Breast epithelium (tissue), 4 donors: Measurements from ENCODE around the gene ST14. TPM values are rescaled to one million over a fixed set of nuclear protein-coding genes. Genes with fewer than 3 reads are reported as not detected.
"Not testable (repeated sequence)": the region's sequence is repeated elsewhere in the genome, so short reads cannot be mapped to it uniquely, and the experiment has no call there.

Source experiments
- DNase-seq, 2 donors: peaks; one replicate each; pipeline ENCODE4 v3.0.0-alpha.2; 2019; ENCODE audit warnings: low spot score in 2 of 2
- H3K27ac ChIP-seq, 2 donors: fragments of 200-600 bp; sonication (generic) in 1 of 2; one replicate each; pipeline ENCODE4 v1.5.1; 2016 to 2019; ENCODE audit warnings: mild to moderate bottlenecking in 1 of 2
- H3K27me3 ChIP-seq, 2 donors: fragments of 200-600 bp; sonication (generic) in 1 of 2; one replicate each; pipeline versions ENCODE4 v1.5.1 to v1.6.0; 2017 to 2019; ENCODE audit warnings: control low read depth in 1 of 2, mild to moderate bottlenecking in 1 of 2
- H3K36me3 ChIP-seq: fragments of 200-600 bp; one replicate; pipeline ENCODE4 v1.5.1; 2019
- H3K4me1 ChIP-seq, 2 donors: fragments of 200-600 bp; sonication (generic); one replicate each; pipeline ENCODE4 v1.5.1; 2016 to 2019; ENCODE audit warnings: control low read depth in 1 of 2
- H3K4me3 ChIP-seq, 3 donors: fragments of 200-600 bp; sonication (generic); 1 replicate in 2 of 3; 2 replicates in 1 of 3; pipeline ENCODE4 v1.5.1; 2016 to 2019; ENCODE audit warnings: mild to moderate bottlenecking in 3 of 3, moderate library complexity in 2 of 3
- H3K9me3 ChIP-seq, 2 donors: fragments of 200-600 bp; sonication (generic) in 1 of 2; one replicate each; pipeline ENCODE4 v1.5.1; 2016 to 2019; ENCODE audit warnings: control low read depth in 1 of 2
- POLR2A ChIP-seq: fragments of 450-650 bp; IDR thresholded peaks from one replicate; pipeline ENCODE4 v1.6.1; 2016; ENCODE audit warnings: antibody characterized with exemption, mild to moderate bottlenecking, moderate library complexity
- POLR2AphosphoS5 ChIP-seq, 3 donors: sonication (generic); formaldehyde crosslinking; IDR thresholded peaks; one replicate each; pipeline ENCODE4 v1.6.1; 2017; ENCODE audit warnings: antibody characterized with exemption in 3 of 3
- intact Hi-C: fragments of 100-400 bp; cut with DNase I; formaldehyde crosslinking; loops from one replicate; pipeline ENCODE4 v1.15.1; 2023; ENCODE audit warnings: low total_unique reads
- total RNA-seq, 3 donors: library from RNA; depleted of rRNA; stranded (reverse); fragments of >200 nt; gene quantifications; one replicate each; pipeline ENCODE4 v1.1.0, GENCODE V29; 2016
- TF ChIP-seq, protein P1 (sequence below), 3 donors: fragments of 450-650 bp; IDR thresholded peaks; one replicate each; pipeline ENCODE4 v1.5.1; 2016 to 2017; ENCODE audit warnings: antibody characterized with exemption in 3 of 3, mild to moderate bottlenecking in 3 of 3, moderate library complexity in 3 of 3

The ST14 gene
- total RNA-seq, 3 donors from 2014 or later = 9.9 to 89.0 (median 48.5) TPM

DNA sequence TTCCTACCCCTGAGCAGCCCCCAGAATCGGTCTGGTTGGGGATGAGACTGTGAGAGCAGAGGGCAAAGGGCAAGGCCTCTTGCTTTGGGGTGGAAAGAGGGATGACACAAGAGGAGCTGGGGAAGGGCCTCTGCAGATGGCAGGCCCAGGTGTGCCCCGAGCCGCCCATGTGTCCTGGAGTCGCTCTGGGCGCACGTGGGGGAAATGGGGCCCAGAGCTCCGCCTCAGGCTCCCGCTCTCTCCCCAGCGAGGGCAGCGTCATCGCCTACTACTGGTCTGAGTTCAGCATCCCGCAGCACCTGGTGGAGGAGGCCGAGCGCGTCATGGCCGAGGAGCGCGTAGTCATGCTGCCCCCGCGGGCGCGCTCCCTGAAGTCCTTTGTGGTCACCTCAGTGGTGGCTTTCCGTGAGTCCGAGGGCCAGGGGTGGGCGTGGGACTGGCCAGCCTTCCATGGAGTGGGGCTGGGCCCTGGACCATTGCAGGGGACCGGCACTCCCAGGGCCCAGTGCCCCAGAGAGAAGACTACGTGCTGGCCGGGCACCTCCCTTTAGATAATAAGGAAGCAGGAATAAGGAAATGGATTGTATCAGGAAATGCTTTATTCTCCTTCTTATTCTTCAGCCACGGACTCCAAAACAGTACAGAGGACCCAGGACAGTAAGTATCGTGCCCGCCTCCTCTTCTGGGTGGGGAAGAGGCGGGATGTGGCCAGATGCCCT, 30.1 kb downstream of the ST14 start:
- no peaks in the 10 kb centered on the region for H3K36me3 ChIP-seq
- intact Hi-C loops = no loop called here
- H3K9me3 ChIP-seq = no peaks in the 10 kb centered on the region
- H3K4me3 ChIP-seq = no peak overlapping the region
- H3K27me3 ChIP-seq = no peaks in the 10 kb centered on the region
- no peak overlapping the region for H3K27ac ChIP-seq
- no peaks in the 10 kb centered on the region for H3K4me1 ChIP-seq
- TF ChIP-seq, protein P1, sequence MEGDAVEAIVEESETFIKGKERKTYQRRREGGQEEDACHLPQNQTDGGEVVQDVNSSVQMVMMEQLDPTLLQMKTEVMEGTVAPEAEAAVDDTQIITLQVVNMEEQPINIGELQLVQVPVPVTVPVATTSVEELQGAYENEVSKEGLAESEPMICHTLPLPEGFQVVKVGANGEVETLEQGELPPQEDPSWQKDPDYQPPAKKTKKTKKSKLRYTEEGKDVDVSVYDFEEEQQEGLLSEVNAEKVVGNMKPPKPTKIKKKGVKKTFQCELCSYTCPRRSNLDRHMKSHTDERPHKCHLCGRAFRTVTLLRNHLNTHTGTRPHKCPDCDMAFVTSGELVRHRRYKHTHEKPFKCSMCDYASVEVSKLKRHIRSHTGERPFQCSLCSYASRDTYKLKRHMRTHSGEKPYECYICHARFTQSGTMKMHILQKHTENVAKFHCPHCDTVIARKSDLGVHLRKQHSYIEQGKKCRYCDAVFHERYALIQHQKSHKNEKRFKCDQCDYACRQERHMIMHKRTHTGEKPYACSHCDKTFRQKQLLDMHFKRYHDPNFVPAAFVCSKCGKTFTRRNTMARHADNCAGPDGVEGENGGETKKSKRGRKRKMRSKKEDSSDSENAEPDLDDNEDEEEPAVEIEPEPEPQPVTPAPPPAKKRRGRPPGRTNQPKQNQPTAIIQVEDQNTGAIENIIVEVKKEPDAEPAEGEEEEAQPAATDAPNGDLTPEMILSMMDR (IDR thresholded peaks at IDR 0.05) = no peak
- no peak for TF ChIP-seq POLR2A
- no peak for DNase-seq

DNA sequence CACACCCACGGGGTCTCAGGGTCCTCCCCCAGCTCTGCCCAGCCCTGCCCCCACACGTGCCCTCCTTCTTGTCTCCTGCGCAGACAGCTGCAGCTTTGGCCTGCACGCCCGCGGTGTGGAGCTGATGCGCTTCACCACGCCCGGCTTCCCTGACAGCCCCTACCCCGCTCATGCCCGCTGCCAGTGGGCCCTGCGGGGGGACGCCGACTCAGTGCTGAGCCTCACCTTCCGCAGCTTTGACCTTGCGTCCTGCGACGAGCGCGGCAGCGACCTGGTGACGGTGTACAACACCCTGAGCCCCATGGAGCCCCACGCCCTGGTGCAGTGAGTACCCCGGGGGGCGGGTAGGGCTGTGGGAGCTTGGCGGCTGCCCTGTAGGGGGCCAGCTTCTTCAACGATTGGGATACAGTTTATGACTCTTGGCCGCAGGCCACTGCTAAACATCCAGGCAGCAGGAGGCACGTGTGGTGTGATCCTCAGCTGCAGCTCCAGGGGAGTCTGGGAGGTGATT, 30.8 kb downstream of the ST14 start:
- intact Hi-C loops = no loop called here
- no peaks in the 10 kb centered on the region for H3K9me3 ChIP-seq
- no peaks in the 10 kb centered on the region for H3K27me3 ChIP-seq
- TF ChIP-seq POLR2AphosphoS5 (IDR thresholded peaks at IDR 0.05) = no peak
- TF ChIP-seq, protein P1 (IDR thresholded peaks at IDR 0.05) = no peak
- no peak for TF ChIP-seq POLR2A
- DNase-seq = no peak
- H3K36me3 ChIP-seq = no peaks in the 10 kb centered on the region
- H3K4me3 ChIP-seq = no peak overlapping the region
- H3K4me1 ChIP-seq = no peaks in the 10 kb centered on the region
- no peak overlapping the region for H3K27ac ChIP-seq

DNA sequence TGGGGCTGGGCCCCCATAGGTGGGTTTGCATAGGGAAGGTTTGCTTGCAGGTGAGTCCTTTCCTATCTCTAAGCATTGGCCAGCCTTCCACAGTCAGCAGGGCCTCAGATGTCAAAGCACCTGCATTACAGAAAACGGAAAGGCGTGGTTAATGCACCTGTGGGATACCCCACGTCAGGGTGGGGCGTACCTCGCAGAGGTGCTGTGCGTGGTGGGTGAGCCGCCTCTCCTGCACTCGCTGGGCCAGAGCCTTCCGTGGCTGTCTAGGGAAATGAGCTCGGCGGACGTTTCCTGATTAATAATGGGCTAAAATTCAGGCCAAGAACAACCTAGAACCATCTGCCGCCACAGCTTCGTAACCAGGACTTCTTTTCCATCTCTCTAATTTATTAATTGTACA, 32.3 kb downstream of the ST14 start:
- Histone ChIP-seq H3K4me3 (no peak overlapping the region), H3K4me1 (no peaks in the 10 kb centered on the region), H3K27me3 (no peaks in the 10 kb centered on the region), H3K9me3 (no peaks in the 10 kb centered on the region), H3K27ac (no peak overlapping the region), H3K36me3 (no peaks in the 10 kb centered on the region)
- intact Hi-C loops = no loop called here
- no peak for DNase-seq
- TF ChIP-seq POLR2AphosphoS5 (IDR thresholded peaks at IDR 0.05) = no peak
- TF ChIP-seq, protein P1 (IDR thresholded peaks at IDR 0.05) = no peak

DNA sequence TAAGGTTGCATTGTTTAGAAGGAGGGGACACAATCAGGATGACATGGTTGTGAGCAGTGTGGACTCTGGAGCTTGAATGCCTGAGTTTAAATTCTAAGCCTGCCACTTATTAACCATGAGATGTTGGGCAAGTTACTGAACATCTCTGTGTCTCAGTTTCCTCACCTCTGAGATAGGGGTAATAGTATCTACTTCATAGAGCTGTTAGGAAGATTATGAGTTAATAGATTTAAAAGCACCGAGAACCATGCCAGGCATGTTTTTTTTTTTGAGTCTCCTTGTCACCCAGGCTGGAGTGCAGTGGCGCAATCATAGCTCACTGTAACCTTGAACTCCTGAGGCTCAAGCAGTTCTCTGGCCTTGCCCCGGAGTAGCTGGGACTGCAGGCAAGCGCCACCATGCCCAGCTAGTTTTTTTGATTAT, 33.3 kb downstream of the ST14 start:
- H3K36me3 ChIP-seq = no peaks in the 10 kb centered on the region
- no peaks in the 10 kb centered on the region for H3K4me1 ChIP-seq
- no peaks in the 10 kb centered on the region for H3K9me3 ChIP-seq
- H3K4me3 ChIP-seq = no peak overlapping the region
- TF ChIP-seq, protein P1 (IDR thresholded peaks at IDR 0.05) = no peak
- TF ChIP-seq POLR2A (no peak), POLR2AphosphoS5 (IDR thresholded peaks at IDR 0.05) (no peak)
- no peak for DNase-seq
- no peaks in the 10 kb centered on the region for H3K27me3 ChIP-seq
- H3K27ac ChIP-seq = no peak overlapping the region
- intact Hi-C loops = no loop called here

DNA sequence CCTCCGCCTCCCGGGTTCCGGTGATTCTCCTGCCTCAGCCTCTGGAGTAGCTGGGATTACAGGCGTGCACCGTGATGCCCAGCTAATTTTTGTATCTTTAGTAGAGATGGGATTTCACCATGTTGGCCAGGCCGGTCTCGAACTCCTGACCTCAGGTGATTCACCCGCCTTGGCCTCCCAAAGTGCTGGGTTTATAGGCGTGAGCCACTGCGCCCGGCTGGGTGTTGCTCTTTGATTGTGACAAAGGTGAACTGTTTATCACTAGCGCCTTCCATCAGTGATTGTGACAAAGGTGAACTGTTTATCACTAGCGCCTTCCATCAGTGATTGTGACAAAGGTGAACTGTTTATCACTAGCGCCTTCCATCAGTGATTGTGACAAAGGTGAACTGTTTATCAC, 34.0 kb downstream of the ST14 start:
- H3K4me1 ChIP-seq, H3K4me3 ChIP-seq, H3K36me3 ChIP-seq, H3K9me3 ChIP-seq, H3K27ac ChIP-seq, DNase-seq, intact Hi-C loops, H3K27me3 ChIP-seq: not testable (repeated sequence)
